Neural crest cell (in vitro differentiated cells): ENCODE measurements around the gene ACSL3. TPM values are rescaled to one million over a fixed set of nuclear protein-coding genes. Genes with fewer than 3 reads are reported as not detected.

Experiments
- DNase-seq: peaks from one replicate; pipeline ENCODE4 v3.0.0; 2021; ENCODE audit warnings: low read depth, mixed read lengths, low spot score
- H3K27ac Mint-ChIP-seq: one replicate; pipeline ENCODE4 v1.8.0; 2021; ENCODE audit warnings: mild to moderate bottlenecking, mixed read lengths; ENCODE audit not compliant: unreplicated experiment
- H3K27me3 Mint-ChIP-seq: 2 replicates; pipeline ENCODE4 v1.8.0; 2021; ENCODE audit warnings: low read depth, mild to moderate bottlenecking, mixed read lengths
- H3K36me3 Mint-ChIP-seq: 2 replicates; pipeline ENCODE4 v1.8.0; 2021; ENCODE audit warnings: low read depth, mild to moderate bottlenecking, mixed read lengths
- H3K4me1 Mint-ChIP-seq: 2 replicates; pipeline ENCODE4 v1.8.0; 2021; ENCODE audit warnings: mixed read lengths
- H3K4me3 Mint-ChIP-seq: one replicate; pipeline ENCODE4 v1.8.0; 2021; ENCODE audit warnings: mild to moderate bottlenecking, mixed read lengths
- H3K9me3 Mint-ChIP-seq: 2 replicates; pipeline ENCODE4 v1.8.0; 2021; ENCODE audit warnings: mixed read lengths
- total RNA-seq: library from RNA; stranded (reverse); gene quantifications from 2 replicates; pipeline ENCODE4 v1.2.1, GENCODE V29; 2021
- TF ChIP-seq, protein P1 (sequence below): fragments of 200-600 bp; sonication (generic); conservative IDR thresholded peaks from 2 replicates; pipeline ENCODE4 v1.5.0; 2021; ENCODE audit warnings: antibody characterized with exemption, mild to moderate bottlenecking

ACSL3 gene
- total RNA-seq, 1 donor from 2014 or later, result 89.5 TPM

DNA sequence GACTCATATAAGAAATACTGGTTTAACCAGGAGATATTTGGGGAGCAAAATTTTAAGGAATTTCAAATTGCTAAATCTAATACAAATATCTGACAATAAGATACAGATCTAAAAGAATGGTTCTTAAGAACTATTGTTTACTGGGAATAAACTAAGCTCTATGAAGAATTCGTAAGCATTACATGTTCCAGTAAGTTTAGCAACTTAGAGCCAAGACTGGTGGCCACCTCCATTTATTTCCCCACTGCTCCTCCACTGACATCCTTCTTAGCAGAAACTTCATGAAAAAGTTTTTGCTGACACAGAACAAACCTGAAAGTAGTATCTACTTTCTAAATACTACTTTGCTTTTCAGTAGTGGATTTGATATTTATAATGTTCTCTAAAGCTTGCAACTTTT is 83.0 kb downstream of the ACSL3 start:
- TF ChIP-seq, protein P1, sequence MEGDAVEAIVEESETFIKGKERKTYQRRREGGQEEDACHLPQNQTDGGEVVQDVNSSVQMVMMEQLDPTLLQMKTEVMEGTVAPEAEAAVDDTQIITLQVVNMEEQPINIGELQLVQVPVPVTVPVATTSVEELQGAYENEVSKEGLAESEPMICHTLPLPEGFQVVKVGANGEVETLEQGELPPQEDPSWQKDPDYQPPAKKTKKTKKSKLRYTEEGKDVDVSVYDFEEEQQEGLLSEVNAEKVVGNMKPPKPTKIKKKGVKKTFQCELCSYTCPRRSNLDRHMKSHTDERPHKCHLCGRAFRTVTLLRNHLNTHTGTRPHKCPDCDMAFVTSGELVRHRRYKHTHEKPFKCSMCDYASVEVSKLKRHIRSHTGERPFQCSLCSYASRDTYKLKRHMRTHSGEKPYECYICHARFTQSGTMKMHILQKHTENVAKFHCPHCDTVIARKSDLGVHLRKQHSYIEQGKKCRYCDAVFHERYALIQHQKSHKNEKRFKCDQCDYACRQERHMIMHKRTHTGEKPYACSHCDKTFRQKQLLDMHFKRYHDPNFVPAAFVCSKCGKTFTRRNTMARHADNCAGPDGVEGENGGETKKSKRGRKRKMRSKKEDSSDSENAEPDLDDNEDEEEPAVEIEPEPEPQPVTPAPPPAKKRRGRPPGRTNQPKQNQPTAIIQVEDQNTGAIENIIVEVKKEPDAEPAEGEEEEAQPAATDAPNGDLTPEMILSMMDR, result no peak
- no peaks in the 10 kb centered on the region for H3K27me3 Mint-ChIP-seq
- no peak overlapping the region for H3K4me3 Mint-ChIP-seq
- H3K27ac Mint-ChIP-seq, result no peak overlapping the region
- DNase-seq, result no peak
- H3K4me1 Mint-ChIP-seq, result peaks cover 4% of the 10 kb centered on the region
- peaks cover 2% of the 10 kb centered on the region for H3K9me3 Mint-ChIP-seq
- H3K36me3 Mint-ChIP-seq, result peaks cover 4% of the 10 kb centered on the region

DNA sequence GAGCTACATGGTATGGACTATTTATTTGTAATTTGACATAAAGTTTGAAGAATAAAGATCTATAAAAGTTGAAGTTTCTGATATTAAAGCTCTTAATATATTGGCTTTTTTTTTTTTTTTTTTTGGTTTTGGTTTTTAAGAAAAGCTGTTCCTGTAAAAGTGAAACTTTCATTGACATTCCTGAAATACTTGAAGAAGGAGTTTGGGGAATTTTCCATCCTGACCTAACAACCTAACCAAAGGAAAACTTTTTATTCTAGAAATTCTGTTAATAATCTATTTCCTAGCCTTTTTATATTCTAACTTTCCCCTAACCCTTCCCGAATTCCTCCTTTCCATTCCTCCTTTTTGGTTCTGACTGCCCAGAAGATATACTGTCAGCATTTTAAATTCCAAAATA is 83.7 kb downstream of the ACSL3 start:
- Mint-ChIP-seq H3K36me3 (no peaks in the 10 kb centered on the region), H3K9me3 (no peaks in the 10 kb centered on the region), H3K27ac (no peak overlapping the region), H3K4me3 (no peak overlapping the region), H3K27me3 (no peaks in the 10 kb centered on the region), H3K4me1 (no peaks in the 10 kb centered on the region)
- no peak for DNase-seq
- TF ChIP-seq, protein P1, result no peak

DNA sequence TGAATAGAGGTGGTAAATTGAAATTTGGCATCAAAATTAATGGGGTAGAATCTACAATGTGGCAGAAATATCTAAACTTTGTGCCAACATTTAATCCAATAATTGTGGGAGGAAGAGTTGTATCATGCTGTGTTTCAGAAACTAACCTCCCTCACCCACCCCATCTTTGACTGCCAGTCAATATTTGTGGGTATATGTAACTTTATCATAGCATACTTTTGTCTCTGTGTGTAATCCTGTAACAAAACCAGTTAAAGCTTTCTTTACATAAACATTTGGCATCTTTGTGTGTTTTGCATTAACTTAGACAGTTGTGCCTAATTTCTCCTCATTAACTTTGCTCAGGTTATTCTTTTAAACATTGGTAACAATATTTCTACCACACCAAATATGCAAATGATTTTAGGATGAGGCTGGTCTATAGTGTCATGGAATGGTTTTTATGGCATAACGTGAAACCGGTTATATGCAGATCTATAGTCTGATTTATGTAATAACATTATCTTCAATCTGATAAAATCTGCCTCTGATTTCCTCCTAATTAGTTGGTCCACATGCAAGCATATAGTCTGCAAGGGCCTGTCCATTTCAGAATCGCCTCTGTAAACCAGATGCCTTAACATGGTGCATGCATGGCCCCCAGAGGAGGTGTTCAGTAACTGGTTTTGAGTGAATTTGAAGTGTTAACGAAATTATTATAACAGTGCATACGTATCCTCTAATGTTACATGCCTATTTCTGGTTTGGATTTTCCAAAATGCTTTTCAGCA is 84.3 kb downstream of the ACSL3 start:
- no peaks in the 10 kb centered on the region for H3K4me1 Mint-ChIP-seq
- H3K36me3 Mint-ChIP-seq, result no peaks in the 10 kb centered on the region
- no peak overlapping the region for H3K4me3 Mint-ChIP-seq
- no peaks in the 10 kb centered on the region for H3K9me3 Mint-ChIP-seq
- TF ChIP-seq, protein P1, result no peak
- no peak overlapping the region for H3K27ac Mint-ChIP-seq
- DNase-seq, result no peak
- H3K27me3 Mint-ChIP-seq, result no peaks in the 10 kb centered on the region

DNA sequence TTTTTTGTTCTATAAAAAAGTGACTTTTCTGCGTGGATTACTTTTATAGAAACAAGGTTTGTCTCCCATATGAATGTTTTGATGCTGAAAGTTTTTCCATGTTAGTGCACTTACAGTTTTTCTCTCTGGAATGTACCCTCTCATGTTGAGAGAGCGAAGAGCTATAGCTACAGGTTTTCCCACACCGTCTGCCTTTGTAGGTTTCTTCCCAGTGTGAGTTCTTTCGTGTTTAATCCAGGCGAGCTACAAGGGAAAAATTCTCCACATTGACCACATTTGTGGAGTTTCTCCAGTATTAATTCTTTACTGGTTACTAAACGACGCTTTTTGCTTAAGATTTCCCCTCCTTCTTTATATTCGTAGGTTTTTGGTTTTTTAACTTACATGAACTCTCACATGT is 85.1 kb downstream of the ACSL3 start:
- Mint-ChIP-seq H3K4me1 (no peaks in the 10 kb centered on the region), H3K27me3 (no peaks in the 10 kb centered on the region), H3K36me3 (no peaks in the 10 kb centered on the region), H3K4me3 (no peak overlapping the region), H3K27ac (no peak overlapping the region), H3K9me3 (no peaks in the 10 kb centered on the region)
- TF ChIP-seq, protein P1, result no peak
- DNase-seq, result no peak

DNA sequence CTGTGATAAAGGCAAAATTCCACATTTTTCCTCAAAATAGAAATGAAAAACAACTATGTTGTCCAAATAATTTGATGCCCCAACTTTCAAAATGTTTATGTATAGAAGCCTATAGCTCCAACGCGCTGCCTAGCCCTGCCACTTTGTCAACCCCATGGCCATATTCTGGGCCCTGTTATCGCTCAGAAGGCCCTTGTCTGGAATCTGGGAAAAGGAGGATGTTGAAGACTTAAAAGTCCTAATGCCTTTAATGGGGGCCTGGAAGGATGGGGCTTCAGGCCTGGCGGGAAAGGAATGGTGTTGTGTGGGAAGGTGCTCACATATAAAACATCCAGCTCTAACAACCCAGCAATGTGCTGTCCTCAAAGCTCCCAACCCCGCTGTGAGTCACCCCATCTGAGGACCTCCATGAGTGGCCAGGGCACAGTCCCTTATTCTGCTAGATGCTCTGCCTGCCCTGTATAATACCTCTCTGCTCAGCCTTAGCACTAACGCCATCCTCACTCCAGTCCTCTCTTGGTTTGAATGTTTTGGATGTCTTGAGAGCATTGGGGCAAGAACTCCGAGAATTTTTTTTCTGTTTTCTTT is 86.0 kb downstream of the ACSL3 start:
- TF ChIP-seq, protein P1, result no peak
- Mint-ChIP-seq H3K4me3 (no peak overlapping the region), H3K9me3 (no peaks in the 10 kb centered on the region), H3K4me1 (no peaks in the 10 kb centered on the region), H3K27ac (no peak overlapping the region), H3K36me3 (no peaks in the 10 kb centered on the region), H3K27me3 (no peaks in the 10 kb centered on the region)
- no peak for DNase-seq
